Measurements from ENCODE around the gene CDKN1C.

Gene CDKN1C

GRCh38 chr11:2858995-2859698 is 26.4 kb downstream of the CDKN1C start:
- no peak overlapping the region for H3K4me3 ChIP-seq (ENCODE audit: low read length)
- TF ChIP-seq CTCF (conservative IDR thresholded peaks at IDR 0.05; ENCODE audit: low read length) = no peak
- no peak for DNase-seq (ENCODE audit: low read depth)

- no peak for DNase-seq (ENCODE audit: low read depth)
- no peak for TF ChIP-seq CTCF (conservative IDR thresholded peaks at IDR 0.05; ENCODE audit: low read length)
- H3K4me3 ChIP-seq (ENCODE audit: low read length) = no peak overlapping the region
Observed at GRCh38 chr11:2857918-2858317, 27.7 kb downstream of the CDKN1C start.

- H3K4me3 ChIP-seq (ENCODE audit: low read length) = no peak overlapping the region
- DNase-seq (ENCODE audit: low read depth) = no peak
- no peak for TF ChIP-seq CTCF (conservative IDR thresholded peaks at IDR 0.05; ENCODE audit: low read length)
Observed at GRCh38 chr11:2857276-2857675, 28.3 kb downstream of the CDKN1C start.

- no peak for DNase-seq (ENCODE audit: low read depth)
- no peak for TF ChIP-seq CTCF (conservative IDR thresholded peaks at IDR 0.05; ENCODE audit: low read length)
- no peak overlapping the region for H3K4me3 ChIP-seq (ENCODE audit: low read length)
Observed at GRCh38 chr11:2855162-2855561, 30.4 kb downstream of the CDKN1C start.

GRCh38 chr11:2853997-2854560 is 31.5 kb downstream of the CDKN1C start:
- no peak for TF ChIP-seq CTCF (conservative IDR thresholded peaks at IDR 0.05; ENCODE audit: low read length)
- DNase-seq (ENCODE audit: low read depth) = no peak

GRCh38 chr11:2853401-2853800 is 32.2 kb downstream of the CDKN1C start:
- no peak overlapping the region for H3K4me3 ChIP-seq (ENCODE audit: low read length)
- no peak for TF ChIP-seq CTCF (conservative IDR thresholded peaks at IDR 0.05; ENCODE audit: low read length)
- DNase-seq (ENCODE audit: low read depth) = no peak

More at GRCh38 chr11:2853997-2854560, 31.5 kb downstream of the CDKN1C start:
- no peak overlapping the region for H3K4me3 ChIP-seq (ENCODE audit: low read length)

All from AG10803 (cell line).